Spleen (tissue), 3 donors: ENCODE data around the gene RPTOR.

Source experiments
- POLR2A ChIP-seq, 3 donors: fragments of 450-650 bp; IDR thresholded peaks; one replicate each; pipeline ENCODE4 v1.5.1; 2017; ENCODE audit warnings: antibody characterized with exemption in 3 of 3, mild to moderate bottlenecking in 1 of 3
- POLR2AphosphoS5 ChIP-seq, 3 donors: sonication (generic); formaldehyde crosslinking; IDR thresholded peaks; one replicate each; pipeline ENCODE4 v1.5.1; 2017; ENCODE audit warnings: antibody characterized with exemption in 3 of 3

DNA sequence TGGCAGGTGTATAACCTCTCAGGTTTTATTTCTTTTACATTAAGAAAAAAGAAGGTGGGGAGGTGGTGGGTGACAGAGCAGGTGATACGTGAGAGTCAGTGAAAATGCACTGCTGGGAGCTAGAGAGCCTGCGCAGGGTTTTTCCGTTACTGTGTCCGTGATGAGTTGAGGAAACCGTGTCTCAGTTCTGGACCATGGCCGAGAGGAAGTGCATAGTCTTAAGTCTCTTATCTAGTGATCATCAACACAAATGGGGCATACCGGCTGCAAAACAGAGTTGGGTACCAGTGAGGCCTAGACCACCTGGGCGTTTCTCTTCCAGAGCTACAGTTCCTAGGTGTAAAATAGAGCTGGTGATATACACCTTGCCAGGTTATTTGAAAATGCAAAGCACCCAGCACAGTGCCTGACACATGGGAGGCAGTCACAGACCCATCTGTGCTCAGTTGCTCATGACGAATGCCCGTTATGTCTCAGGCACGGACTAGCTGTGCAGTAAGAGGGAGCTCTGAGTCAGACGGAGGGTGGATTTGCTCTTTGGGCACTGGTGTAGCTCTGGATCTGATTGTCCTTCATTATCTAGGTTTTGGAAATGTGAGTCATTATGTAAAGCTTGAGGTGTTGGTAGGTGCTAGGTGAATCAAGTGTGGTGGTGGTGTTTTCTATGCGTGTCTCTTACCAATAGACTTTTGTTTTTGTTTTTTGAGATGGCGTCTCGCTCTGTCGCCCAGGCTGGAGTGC is 60.9 kb downstream of the RPTOR start:
- no peak for TF ChIP-seq POLR2AphosphoS5 (IDR thresholded peaks at IDR 0.05)
- TF ChIP-seq POLR2A (IDR thresholded peaks at IDR 0.05), result no peak
